Chondrocyte (in vitro differentiated cells): ENCODE measurements around the gene AIF1. TPM values are rescaled to one million over a fixed set of nuclear protein-coding genes. Genes with fewer than 3 reads are reported as not detected.

Source experiments
- DNase-seq: peaks from one replicate; pipeline ENCODE4 v3.0.0; 2021; ENCODE audit warnings: mixed read lengths, low spot score
- H3K27ac Mint-ChIP-seq: one replicate; pipeline ENCODE4 v1.8.0; 2021; ENCODE audit warnings: mild to moderate bottlenecking, moderate library complexity, mixed read lengths; ENCODE audit not compliant: unreplicated experiment
- H3K27me3 Mint-ChIP-seq: 2 replicates; pipeline ENCODE4 v1.8.0; 2021; ENCODE audit warnings: low read depth, mixed read lengths
- H3K36me3 Mint-ChIP-seq: 2 replicates; pipeline ENCODE4 v1.8.0; 2021; ENCODE audit warnings: low read depth, mixed read lengths
- H3K4me1 Mint-ChIP-seq: 2 replicates; pipeline ENCODE4 v1.8.0; 2021; ENCODE audit warnings: low read depth, mild to moderate bottlenecking, mixed read lengths
- H3K4me3 Mint-ChIP-seq: one replicate; pipeline ENCODE4 v1.8.0; 2021; ENCODE audit warnings: mild to moderate bottlenecking, moderate library complexity, mixed read lengths; ENCODE audit not compliant: unreplicated experiment
- H3K9me3 Mint-ChIP-seq: 2 replicates; pipeline ENCODE4 v1.8.0; 2021; ENCODE audit warnings: low read depth, mixed read lengths
- CTCF ChIP-seq: fragments of 200-600 bp; sonication (generic); IDR thresholded peaks from 2 replicates; pipeline ENCODE4 v1.5.0; 2021; ENCODE audit warnings: antibody characterized with exemption, mild to moderate bottlenecking, moderate library complexity
- total RNA-seq: library from RNA; stranded (reverse); gene quantifications from 3 replicates; pipeline ENCODE4 v1.2.1, GENCODE V29; 2021

AIF1 gene
- total RNA-seq, 1 donor from 2014 or later, result not detected

- H3K27ac Mint-ChIP-seq, result no peak overlapping the region
- H3K36me3 Mint-ChIP-seq, result peaks cover 36% of the 10 kb centered on the region
- no peak overlapping the region for H3K4me3 Mint-ChIP-seq
- no peaks in the 10 kb centered on the region for H3K27me3 Mint-ChIP-seq
- H3K4me1 Mint-ChIP-seq, result no peaks in the 10 kb centered on the region
- no peak for DNase-seq
- H3K9me3 Mint-ChIP-seq, result no peaks in the 10 kb centered on the region
- no peak for TF ChIP-seq CTCF
These were observed 26.3 kb downstream of the AIF1 start for GRCh38 chr6:31641370-31641769.

DNA sequence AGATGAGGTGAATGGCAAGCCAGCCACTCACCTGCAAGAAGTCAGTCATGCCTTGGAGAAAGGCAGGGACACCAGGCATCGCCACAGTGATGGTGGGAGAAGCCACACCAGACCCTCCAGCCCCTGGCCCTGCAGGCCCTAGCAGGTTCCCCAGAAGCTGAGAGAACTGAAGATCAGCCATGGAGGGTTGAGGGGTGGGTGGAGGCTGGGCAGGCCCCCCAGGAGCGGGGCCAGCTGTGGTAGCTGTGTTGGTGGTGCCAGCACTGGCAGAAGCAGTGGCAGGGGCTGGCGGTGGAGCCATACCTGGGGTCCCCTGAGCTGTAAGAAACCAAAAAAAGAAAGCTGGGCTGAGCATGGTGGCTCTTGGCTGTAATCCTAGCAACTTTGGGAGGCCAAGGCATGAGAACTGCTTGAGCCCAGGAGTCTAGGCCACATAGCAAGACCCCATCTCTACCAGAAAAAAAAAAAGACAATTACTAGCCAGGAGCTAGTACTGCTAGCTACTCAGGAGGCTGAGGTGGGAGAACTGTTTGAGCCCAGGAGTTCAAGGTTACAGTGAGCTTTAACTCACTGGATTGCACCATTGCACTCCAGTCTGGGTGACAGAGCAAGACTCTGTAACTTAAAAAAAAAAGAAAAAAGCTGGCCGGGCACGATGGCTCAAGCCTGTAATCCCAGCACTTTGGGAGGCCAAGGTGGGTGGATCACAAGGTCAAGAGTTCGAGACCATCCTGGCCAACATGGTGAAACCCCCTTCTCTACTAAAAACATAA lies 27.9 kb downstream of the AIF1 start:
- Mint-ChIP-seq H3K27me3 (no peaks in the 10 kb centered on the region), H3K9me3 (no peaks in the 10 kb centered on the region), H3K27ac (no peak overlapping the region), H3K4me3 (no peak overlapping the region), H3K4me1 (no peaks in the 10 kb centered on the region), H3K36me3 (peaks cover 34% of the 10 kb centered on the region)
- no peak for TF ChIP-seq CTCF
- DNase-seq, result no peak

DNA sequence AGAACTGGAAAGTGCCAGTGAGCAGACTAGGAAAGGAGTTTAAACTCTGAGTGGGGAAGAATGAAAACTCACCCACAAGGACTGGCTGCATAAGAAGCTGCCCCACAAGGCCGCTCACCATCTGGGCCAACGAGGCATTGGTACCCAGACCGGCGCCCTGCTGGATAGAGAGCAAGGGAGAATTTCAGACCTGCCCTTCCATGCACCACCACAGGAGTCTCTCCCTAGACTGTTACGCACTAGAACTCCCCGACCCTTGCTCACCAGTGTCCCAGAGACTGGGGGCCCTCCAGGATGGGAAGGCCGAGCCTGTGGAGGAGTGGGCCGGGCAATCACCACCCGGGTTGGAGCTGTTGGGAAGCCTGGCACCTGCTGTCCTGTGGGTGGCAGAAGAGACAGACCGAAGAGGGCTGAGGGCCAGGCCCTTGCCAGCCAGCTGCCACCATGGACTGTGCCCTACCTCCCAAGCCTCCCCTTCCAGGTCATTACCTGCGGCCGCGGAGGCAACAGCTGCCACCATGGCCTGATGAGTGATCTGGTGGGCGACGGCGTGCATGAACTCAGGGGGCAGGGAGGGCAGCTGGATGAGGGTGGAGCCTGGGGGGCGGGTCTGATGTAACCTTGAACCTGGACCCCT lies 28.9 kb downstream of the AIF1 start:
- Mint-ChIP-seq H3K27ac (no peak overlapping the region), H3K4me1 (no peaks in the 10 kb centered on the region), H3K9me3 (no peaks in the 10 kb centered on the region), H3K36me3 (peaks cover 36% of the 10 kb centered on the region), H3K4me3 (no peak overlapping the region), H3K27me3 (no peaks in the 10 kb centered on the region)
- no peak for TF ChIP-seq CTCF
- no peak for DNase-seq

DNA sequence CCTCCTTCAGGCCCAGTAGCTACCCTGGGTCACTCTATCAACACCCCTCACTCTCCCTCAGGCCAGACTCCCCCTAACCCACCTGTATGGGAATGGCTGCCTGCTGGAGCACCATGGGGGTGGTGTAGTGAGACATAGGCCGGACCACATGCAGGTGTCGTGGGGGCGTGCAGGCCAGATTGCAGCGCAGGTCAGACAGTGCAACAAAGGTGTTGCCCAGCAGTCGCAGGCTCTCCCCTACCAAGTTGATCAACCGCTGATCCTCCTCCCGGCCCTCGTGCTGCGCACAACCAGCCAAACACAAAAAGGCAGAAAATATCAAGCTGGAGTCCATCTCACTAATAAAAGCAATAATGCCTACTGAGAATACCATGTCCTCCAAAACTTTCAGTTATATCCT lies 30.3 kb downstream of the AIF1 start:
- TF ChIP-seq CTCF, result no peak
- H3K9me3 Mint-ChIP-seq, result no peaks in the 10 kb centered on the region
- H3K4me3 Mint-ChIP-seq, result no peak overlapping the region
- peaks cover 7% of the 10 kb centered on the region for H3K4me1 Mint-ChIP-seq
- H3K27me3 Mint-ChIP-seq, result no peaks in the 10 kb centered on the region
- peaks cover 41% of the 10 kb centered on the region for H3K36me3 Mint-ChIP-seq
- no peak for DNase-seq
- H3K27ac Mint-ChIP-seq, result peak overlapping the region; percentile 33

- no peak for DNase-seq
- H3K9me3 Mint-ChIP-seq, result no peaks in the 10 kb centered on the region
- no peaks in the 10 kb centered on the region for H3K27me3 Mint-ChIP-seq
- H3K4me1 Mint-ChIP-seq, result peaks cover 28% of the 10 kb centered on the region
- H3K27ac Mint-ChIP-seq, result peak overlapping the region; percentile 99
- peak overlapping the region; percentile 89 for H3K4me3 Mint-ChIP-seq
- no peak for TF ChIP-seq CTCF
- peaks cover 23% of the 10 kb centered on the region for H3K36me3 Mint-ChIP-seq
These were observed 36.7 kb downstream of the AIF1 start for GRCh38 chr6:31651602-31652191.
